Lower lobe of right lung (tissue), 2 donors: ENCODE results near the gene PPOX. TPM values are rescaled to one million over a fixed set of nuclear protein-coding genes. Genes with fewer than 3 reads are reported as not detected.
A peak's percentile ranks its signal among the peaks of the same experiment; 100 is the strongest.

Experiments
- ATAC-seq, 2 donors: fragments of 200-7000 bp; cut with Tn5 transposase; one replicate each; pipeline ENCODE4 v1.9.1; 2020 to 2022; ENCODE audit warnings: mild to moderate bottlenecking in 2 of 2, moderate library complexity in 2 of 2
- DNase-seq: peaks from one replicate; pipeline ENCODE4 v3.0.0-alpha.2; 2020
- H3K27ac ChIP-seq: fragments of 200-600 bp; one replicate; pipeline ENCODE4 v1.8.0; 2022
- H3K27me3 ChIP-seq: fragments of 200-600 bp; one replicate; pipeline ENCODE4 v1.8.0; 2022; ENCODE audit warnings: low read depth
- H3K36me3 ChIP-seq: fragments of 200-600 bp; one replicate; pipeline ENCODE4 v1.8.0; 2022; ENCODE audit warnings: mild to moderate bottlenecking
- H3K4me1 ChIP-seq: fragments of 200-600 bp; one replicate; pipeline ENCODE4 v1.8.0; 2022
- H3K4me3 ChIP-seq: fragments of 200-600 bp; one replicate; pipeline ENCODE4 v1.8.0; 2022; ENCODE audit warnings: mild to moderate bottlenecking
- H3K9me3 ChIP-seq: fragments of 200-600 bp; one replicate; pipeline ENCODE4 v1.8.0; 2022
- intact Hi-C: fragments of 100-400 bp; cut with DNase I; formaldehyde crosslinking; loops from one replicate; pipeline ENCODE4 v1.11.0; 2022
- total RNA-seq: library from RNA; stranded (reverse); fragmentation: NEBNext Ultra II Directional; extraction: Animal tissue kit (Norgen Biotek cat#: 25700); gene quantifications from one replicate; pipeline ENCODE4 v1.2.1, GENCODE V29; 2021
- TF ChIP-seq, protein P1 (sequence below): fragments of 200-600 bp; IDR thresholded peaks from one replicate; pipeline ENCODE4 v1.8.0; 2022; ENCODE audit warnings: antibody characterized with exemption, mild to moderate bottlenecking
- donor health status: DM: no; HTN: yes; CAD: no; lungs with severe emphysema.

Gene PPOX
- total RNA-seq, 1 donor from 2014 or later: 24.1 TPM

DNA sequence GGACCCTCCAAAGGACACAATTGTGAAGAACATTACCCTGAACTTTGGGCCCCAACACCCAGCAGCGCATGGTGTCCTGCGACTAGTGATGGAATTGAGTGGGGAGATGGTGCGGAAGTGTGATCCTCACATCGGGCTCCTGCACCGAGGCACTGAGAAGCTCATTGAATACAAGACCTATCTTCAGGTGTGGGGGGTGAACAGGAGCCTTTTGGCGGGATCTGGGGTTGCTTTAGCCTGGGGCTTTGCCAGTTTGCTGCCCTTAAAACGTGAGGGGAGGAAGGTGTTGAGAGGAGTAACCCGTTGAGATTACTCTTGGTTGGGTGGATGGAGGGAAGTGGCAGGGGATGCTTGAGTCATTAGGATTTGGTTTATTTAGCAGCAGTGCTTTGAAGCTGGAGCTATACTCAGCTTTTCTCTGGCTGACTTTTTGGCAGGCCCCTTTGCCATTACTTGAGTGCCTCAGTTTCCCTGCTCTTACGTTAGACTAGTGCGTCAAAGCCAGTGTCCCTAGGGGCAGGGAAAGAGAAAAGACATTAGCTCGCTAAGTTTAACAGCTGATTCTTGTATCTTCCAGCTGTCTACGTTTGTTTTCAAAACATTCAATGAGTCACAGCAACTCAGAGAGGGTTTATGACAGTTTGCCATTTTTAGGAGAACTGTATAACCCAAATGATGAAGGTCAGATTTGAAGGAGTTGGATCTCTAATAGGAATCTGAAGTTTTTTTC lies 40.4 kb downstream of the PPOX start:
- Histone ChIP-seq H3K9me3 (no peaks in the 10 kb centered on the region), H3K27ac (peak overlapping the region; percentile 63), H3K36me3 (peaks cover 80% of the 10 kb centered on the region), H3K27me3 (no peaks in the 10 kb centered on the region), H3K4me1 (peaks cover 73% of the 10 kb centered on the region), H3K4me3 (no peak overlapping the region)
- TF ChIP-seq, protein P1, sequence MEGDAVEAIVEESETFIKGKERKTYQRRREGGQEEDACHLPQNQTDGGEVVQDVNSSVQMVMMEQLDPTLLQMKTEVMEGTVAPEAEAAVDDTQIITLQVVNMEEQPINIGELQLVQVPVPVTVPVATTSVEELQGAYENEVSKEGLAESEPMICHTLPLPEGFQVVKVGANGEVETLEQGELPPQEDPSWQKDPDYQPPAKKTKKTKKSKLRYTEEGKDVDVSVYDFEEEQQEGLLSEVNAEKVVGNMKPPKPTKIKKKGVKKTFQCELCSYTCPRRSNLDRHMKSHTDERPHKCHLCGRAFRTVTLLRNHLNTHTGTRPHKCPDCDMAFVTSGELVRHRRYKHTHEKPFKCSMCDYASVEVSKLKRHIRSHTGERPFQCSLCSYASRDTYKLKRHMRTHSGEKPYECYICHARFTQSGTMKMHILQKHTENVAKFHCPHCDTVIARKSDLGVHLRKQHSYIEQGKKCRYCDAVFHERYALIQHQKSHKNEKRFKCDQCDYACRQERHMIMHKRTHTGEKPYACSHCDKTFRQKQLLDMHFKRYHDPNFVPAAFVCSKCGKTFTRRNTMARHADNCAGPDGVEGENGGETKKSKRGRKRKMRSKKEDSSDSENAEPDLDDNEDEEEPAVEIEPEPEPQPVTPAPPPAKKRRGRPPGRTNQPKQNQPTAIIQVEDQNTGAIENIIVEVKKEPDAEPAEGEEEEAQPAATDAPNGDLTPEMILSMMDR: no peak
- ATAC-seq: no peak
- intact Hi-C loops: no loop called here
- DNase-seq: no peak

DNA sequence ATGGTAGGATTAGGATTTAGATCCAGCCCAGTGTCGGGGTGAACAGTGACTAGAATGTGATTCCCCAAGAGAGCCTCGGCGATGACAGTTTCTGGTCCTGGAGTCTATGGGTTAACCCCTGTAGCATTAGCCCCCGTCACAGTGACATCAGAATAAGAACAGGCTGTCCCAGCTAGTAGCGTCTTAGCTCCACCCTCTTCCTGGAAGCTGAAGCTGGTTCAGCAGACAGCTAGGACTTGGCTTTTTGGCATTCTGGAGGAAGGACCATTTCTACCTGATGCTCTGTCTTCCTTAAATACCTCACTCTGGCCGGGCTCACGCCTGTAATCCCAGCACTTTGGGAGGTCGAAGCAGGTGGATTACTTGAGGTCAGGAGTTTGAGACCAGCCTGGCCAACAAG lies 40.9 kb downstream of the PPOX start:
- H3K36me3 ChIP-seq: peaks cover 86% of the 10 kb centered on the region
- H3K9me3 ChIP-seq: no peaks in the 10 kb centered on the region
- DNase-seq (no peak), ATAC-seq (peak; percentile 34 to 59)
- no peak overlapping the region for H3K4me3 ChIP-seq
- peak overlapping the region; percentile 63 for H3K27ac ChIP-seq
- peaks cover 68% of the 10 kb centered on the region for H3K4me1 ChIP-seq
- H3K27me3 ChIP-seq: no peaks in the 10 kb centered on the region
- TF ChIP-seq, protein P1: no peak
- intact Hi-C loops: no loop called here

DNA sequence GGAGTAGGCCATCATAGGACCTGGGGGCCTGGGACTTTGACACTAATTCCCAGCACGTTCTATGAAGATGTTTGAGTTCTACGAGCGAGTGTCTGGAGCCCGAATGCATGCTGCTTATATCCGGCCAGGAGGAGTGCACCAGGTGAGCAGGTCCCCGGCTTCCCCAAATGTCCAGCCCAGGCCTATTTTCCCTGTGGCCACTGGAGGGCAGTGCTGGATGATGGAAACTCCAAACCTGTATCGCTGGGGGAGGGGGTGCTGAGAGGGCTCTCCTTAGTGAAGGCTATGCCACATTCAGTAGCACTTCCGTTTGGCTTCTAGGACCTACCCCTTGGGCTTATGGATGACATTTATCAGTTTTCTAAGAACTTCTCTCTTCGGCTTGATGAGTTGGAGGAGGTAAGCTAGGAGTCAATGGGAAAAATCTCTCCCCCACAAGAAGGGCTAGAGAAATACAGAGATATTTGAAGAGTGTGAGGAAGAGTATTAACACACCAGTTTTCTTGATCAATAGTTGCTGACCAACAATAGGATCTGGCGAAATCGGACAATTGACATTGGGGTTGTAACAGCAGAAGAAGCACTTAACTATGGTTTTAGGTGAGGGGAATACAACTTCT lies 43.7 kb downstream of the PPOX start:
- Histone ChIP-seq H3K36me3 (peaks cover 97% of the 10 kb centered on the region), H3K27me3 (no peaks in the 10 kb centered on the region), H3K4me1 (peaks cover 46% of the 10 kb centered on the region), H3K9me3 (no peaks in the 10 kb centered on the region), H3K4me3 (no peak overlapping the region), H3K27ac (peak overlapping the region; percentile 14)
- TF ChIP-seq, protein P1: peak; percentile 93
- ATAC-seq (peak; percentile 90 to 91), DNase-seq (peak; percentile 88)
- intact Hi-C loops: no loop called here

DNA sequence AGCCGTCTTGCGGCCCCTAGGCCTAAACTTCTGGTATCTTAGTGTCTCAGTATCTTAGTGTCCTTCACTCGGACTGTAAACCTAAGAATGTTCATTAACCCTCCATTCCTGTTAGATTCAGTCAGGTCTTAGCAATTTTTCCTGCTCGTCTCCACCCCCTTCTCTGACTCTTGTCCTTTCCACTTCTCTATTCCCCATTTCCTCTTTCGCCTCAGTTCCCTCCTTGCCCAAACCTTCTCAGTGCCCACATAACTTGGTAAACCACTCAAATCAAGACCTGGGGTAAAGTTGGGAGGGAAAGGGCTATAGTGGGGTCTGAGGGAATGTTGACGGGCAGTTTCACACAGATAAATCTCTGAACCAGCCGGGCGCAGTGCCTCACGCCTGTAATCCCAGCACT lies 48.1 kb downstream of the PPOX start:
- peak overlapping the region; percentile 52 for H3K4me3 ChIP-seq
- peaks cover 55% of the 10 kb centered on the region for H3K36me3 ChIP-seq
- H3K9me3 ChIP-seq: no peaks in the 10 kb centered on the region
- intact Hi-C loops: no loop called here
- H3K27me3 ChIP-seq: no peaks in the 10 kb centered on the region
- H3K4me1 ChIP-seq: peaks cover 10% of the 10 kb centered on the region
- ATAC-seq (peak; percentile 27 to 36), DNase-seq (no peak)
- TF ChIP-seq, protein P1: no peak
- H3K27ac ChIP-seq: peak overlapping the region; percentile 78

DNA sequence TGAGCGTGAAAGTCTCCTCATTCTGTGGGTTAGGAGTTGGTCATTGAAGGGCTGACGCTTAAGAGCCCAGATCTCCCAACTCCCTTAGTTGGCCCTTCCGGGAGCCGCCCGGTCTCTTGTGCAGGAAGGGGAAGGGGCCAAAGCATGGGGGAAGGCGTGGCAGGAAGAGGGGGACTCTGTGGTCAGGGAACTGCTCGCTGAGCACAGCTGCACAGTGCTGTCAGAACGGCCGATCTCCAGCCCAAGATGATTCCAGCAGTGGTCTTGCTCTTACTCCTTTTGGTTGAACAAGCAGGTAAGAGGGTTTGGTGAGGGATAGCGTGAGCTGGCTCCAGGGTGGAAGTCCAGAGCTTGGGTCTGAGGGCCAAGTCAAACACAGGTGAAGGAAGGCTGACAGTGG lies 48.9 kb downstream of the PPOX start, which contains the start of gene FCER1G:
Gene FCER1G (plus strand): TSS at position 220 of the 400 bp plus-strand sequence. CDS start 27 bp downstream, at position 247.
- intact Hi-C loops: no loop called here
- TF ChIP-seq, protein P1: no peak
- peaks cover 4% of the 10 kb centered on the region for H3K4me1 ChIP-seq
- peaks cover 48% of the 10 kb centered on the region for H3K36me3 ChIP-seq
- peak; percentile 68 to 80 for ATAC-seq
- H3K9me3 ChIP-seq: no peaks in the 10 kb centered on the region
- peak within 1 kb of the TSS; percentile 78 for H3K27ac ChIP-seq
- peak within 1 kb of the TSS; percentile 52 for H3K4me3 ChIP-seq
- DNase-seq: peak; percentile 85
- no peaks in the 10 kb centered on the region for H3K27me3 ChIP-seq
